HT1080 (cell line): Measurements from ENCODE around the gene STAU1. TPM values are rescaled to one million over a fixed set of nuclear protein-coding genes. Genes with fewer than 3 reads are reported as not detected.
A peak's percentile ranks its signal among the peaks of the same experiment; 100 is the strongest.
"Not testable (repeated sequence)": the region's sequence is repeated elsewhere in the genome, so short reads cannot be mapped to it uniquely, and the experiment has no call there.

Experiments
- DNase-seq: peaks from one replicate; pipeline ENCODE4 v3.0.0-alpha.2; 2015; ENCODE audit warnings: low read depth
- total RNA-seq: library from RNA; depleted of rRNA; stranded (reverse); fragments of >200 nt; shearing (Covaris generic); gene quantifications from 2 replicates; pipeline ENCODE4 v1.2.3, GENCODE V29; 2014

STAU1 gene
- total RNA-seq, 1 experiment from 2014 or later = 69.0 TPM

GRCh38 chr20:49166534-49167449 lies 21.3 kb downstream of the STAU1 start:
- no peak for DNase-seq

GRCh38 chr20:49165611-49166010 lies 22.5 kb downstream of the STAU1 start:
- no peak for DNase-seq

GRCh38 chr20:49163696-49164095 lies 24.4 kb downstream of the STAU1 start:
- no peak for DNase-seq

- DNase-seq = peak; percentile 15
These were observed 26.5 kb downstream of the STAU1 start for GRCh38 chr20:49161428-49162152.

- no peak for DNase-seq
These were observed 27.8 kb downstream of the STAU1 start for GRCh38 chr20:49160057-49160929.

- no peak for DNase-seq
These were observed 31.0 kb downstream of the STAU1 start for GRCh38 chr20:49157146-49157545.

- DNase-seq = no peak
These were observed 31.7 kb downstream of the STAU1 start for GRCh38 chr20:49156481-49156880.

- no peak for DNase-seq
These were observed 36.7 kb downstream of the STAU1 start for GRCh38 chr20:49151436-49151835.

GRCh38 chr20:49149281-49150045 lies 38.7 kb downstream of the STAU1 start:
- no peak for DNase-seq

- no peak for DNase-seq
These were observed 39.5 kb downstream of the STAU1 start for GRCh38 chr20:49148601-49149000.

- DNase-seq = no peak
These were observed 40.8 kb downstream of the STAU1 start for GRCh38 chr20:49147296-49147695.

- DNase-seq = no peak
These were observed 41.5 kb downstream of the STAU1 start for GRCh38 chr20:49146442-49147225.

GRCh38 chr20:49140834-49141233 lies 47.3 kb downstream of the STAU1 start:
- DNase-seq = no peak

GRCh38 chr20:49140411-49140810 lies 47.7 kb downstream of the STAU1 start:
- no peak for DNase-seq

- no peak for DNase-seq
These were observed 49.7 kb downstream of the STAU1 start for GRCh38 chr20:49138431-49138830.

GRCh38 chr20:49136817-49137571 lies 51.1 kb downstream of the STAU1 start:
- no peak for DNase-seq

GRCh38 chr20:49134797-49135196 lies 53.3 kb downstream of the STAU1 start:
- DNase-seq = not testable (repeated sequence)

GRCh38 chr20:49133571-49133970 lies 54.6 kb downstream of the STAU1 start:
- no peak for DNase-seq

GRCh38 chr20:49132995-49133478 lies 55.1 kb downstream of the STAU1 start:
- peak; percentile 58 for DNase-seq
